Stomach (tissue), 9 donors: ENCODE results near the gene CENPN. TPM values are rescaled to one million over a fixed set of nuclear protein-coding genes. Genes with fewer than 3 reads are reported as not detected.

Experiments used
- DNase-seq, 2 donors: peaks; one replicate each; pipeline versions ENCODE4 v3.0.0 to v3.0.0-alpha.2; 2013 to 2019
- H3K27ac ChIP-seq, 5 donors: fragments of 200-600 bp in 4 of 5; sonication (generic) in 4 of 5; one replicate each; pipeline ENCODE4 v1.5.1; 2013 to 2019; ENCODE audit warnings: mild to moderate bottlenecking in 1 of 5, moderate library complexity in 1 of 5
- H3K27me3 ChIP-seq, 3 donors: fragments of 200-600 bp; sonication (generic); one replicate each; pipeline ENCODE4 v1.5.1; 2017 to 2019; ENCODE audit warnings: mixed run types in 1 of 3
- H3K36me3 ChIP-seq, 4 donors: fragments of 200-600 bp; sonication (generic); 1 replicate in 3 of 4; 2 replicates in 1 of 4; pipeline ENCODE4 v1.5.1; 2016 to 2019
- H3K4me1 ChIP-seq, 4 donors: fragments of 200-600 bp; sonication (generic); one replicate each; pipeline ENCODE4 v1.5.1; 2016 to 2019
- H3K4me3 ChIP-seq, 4 donors: fragments of 200-600 bp; sonication (generic) in 3 of 4; one replicate each; pipeline ENCODE4 v1.5.1; 2016 to 2019; ENCODE audit warnings: mild to moderate bottlenecking in 1 of 4
- H3K9me3 ChIP-seq, 4 donors: fragments of 200-600 bp; sonication (generic); one replicate each; pipeline ENCODE4 v1.5.1; 2016 to 2019
- EP300 ChIP-seq: sonication (generic); formaldehyde crosslinking; IDR thresholded peaks from one replicate; pipeline ENCODE4 v1.6.1; 2017; ENCODE audit warnings: antibody characterized with exemption
- POLR2A ChIP-seq, 4 donors: fragments of 450-650 bp; IDR thresholded peaks; one replicate each; pipeline ENCODE4 v1.6.1; 2016; ENCODE audit warnings: antibody characterized with exemption in 4 of 4, control low read depth in 2 of 4, mild to moderate bottlenecking in 1 of 4, moderate library complexity in 1 of 4
- POLR2AphosphoS5 ChIP-seq, 3 donors: sonication (generic); formaldehyde crosslinking; IDR thresholded peaks; one replicate each; pipeline ENCODE4 v1.6.1; 2016; ENCODE audit warnings: antibody characterized with exemption in 3 of 3
- WGBS, 5 donors: extraction: QIAGEN DNeasy Blood & Tissue Kit in 3 of 5; methylation state at CpG; one replicate each; pipeline versions ENCODE4 v1.1.5 to v1.1.7; 2013 to 2018; 5-methylcytosine and 5-hydroxymethylcytosine counted together
- intact Hi-C: fragments of 100-400 bp; cut with DNase I; formaldehyde crosslinking; loops from one replicate; pipeline ENCODE4 v1.15.1; 2023; ENCODE audit warnings: low total_unique reads
- polyA plus RNA-seq, 3 donors: library from polyadenylated mRNA; stranded (reverse); fragments of 200-250 nt; gene quantifications; one replicate each; pipeline ENCODE4 v1.2.3, GENCODE V29; 2013
- total RNA-seq, 5 donors: library from RNA; depleted of rRNA; stranded (reverse); fragments of >200 nt; gene quantifications; one replicate each; pipeline versions ENCODE4 v1.1.0 to v1.2.3, GENCODE V29; 2014 to 2016
- TF ChIP-seq, protein P1 (sequence below), 7 experiments: fragments of 450-650 bp in 4 of 7; fragments of 200-600 bp in 3 of 7; sonication (generic) in 3 of 7; IDR thresholded peaks; one replicate each; pipeline ENCODE4 v1.5.1; 2016 to 2019; ENCODE audit warnings: antibody characterized with exemption in 7 of 7, control low read depth in 2 of 7, mild to moderate bottlenecking in 1 of 7
- donor health status: healthy with polysubstance abuse.
- donor health status: Bipolar disorder and iron deficiency.
- donor health status: healthy.

Gene CENPN
- total and polyA plus RNA-seq, 8 donors = 1.8 to 20.0 (median 13.2) TPM; not detected in 1

DNA sequence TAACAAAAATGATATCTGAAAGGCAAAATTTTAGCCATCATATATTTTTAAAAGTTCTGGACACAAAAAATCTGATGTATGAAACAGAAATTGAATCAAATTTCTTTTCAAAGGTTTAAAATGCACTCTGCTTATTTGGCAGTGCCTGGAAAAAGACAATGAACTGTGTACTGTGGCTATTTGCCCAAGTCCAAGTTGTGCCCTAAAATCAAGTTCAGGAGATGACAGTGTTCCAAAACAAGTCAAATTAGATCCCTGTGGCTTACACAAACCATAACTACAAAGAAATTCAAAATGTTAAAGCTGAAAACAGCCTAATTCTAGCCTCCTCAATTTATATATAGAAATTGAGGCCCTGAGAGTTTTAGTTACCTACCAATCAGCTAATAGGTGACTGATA is 25.9 kb upstream of the CENPN start:
- Histone ChIP-seq H3K4me1 (peaks cover 0 to 19% (median 5%) of the 10 kb centered on the region in 4 donors), H3K9me3 (no peaks in the 10 kb centered on the region), H3K27me3 (no peaks in the 10 kb centered on the region), H3K36me3 (peaks cover 10 to 31% (median 25%) of the 10 kb centered on the region in 4 donors), H3K4me3 (no peak overlapping the region), H3K27ac (no peak overlapping the region)
- TF ChIP-seq, protein P1, sequence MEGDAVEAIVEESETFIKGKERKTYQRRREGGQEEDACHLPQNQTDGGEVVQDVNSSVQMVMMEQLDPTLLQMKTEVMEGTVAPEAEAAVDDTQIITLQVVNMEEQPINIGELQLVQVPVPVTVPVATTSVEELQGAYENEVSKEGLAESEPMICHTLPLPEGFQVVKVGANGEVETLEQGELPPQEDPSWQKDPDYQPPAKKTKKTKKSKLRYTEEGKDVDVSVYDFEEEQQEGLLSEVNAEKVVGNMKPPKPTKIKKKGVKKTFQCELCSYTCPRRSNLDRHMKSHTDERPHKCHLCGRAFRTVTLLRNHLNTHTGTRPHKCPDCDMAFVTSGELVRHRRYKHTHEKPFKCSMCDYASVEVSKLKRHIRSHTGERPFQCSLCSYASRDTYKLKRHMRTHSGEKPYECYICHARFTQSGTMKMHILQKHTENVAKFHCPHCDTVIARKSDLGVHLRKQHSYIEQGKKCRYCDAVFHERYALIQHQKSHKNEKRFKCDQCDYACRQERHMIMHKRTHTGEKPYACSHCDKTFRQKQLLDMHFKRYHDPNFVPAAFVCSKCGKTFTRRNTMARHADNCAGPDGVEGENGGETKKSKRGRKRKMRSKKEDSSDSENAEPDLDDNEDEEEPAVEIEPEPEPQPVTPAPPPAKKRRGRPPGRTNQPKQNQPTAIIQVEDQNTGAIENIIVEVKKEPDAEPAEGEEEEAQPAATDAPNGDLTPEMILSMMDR (IDR thresholded peaks at IDR 0.05) = no peak
- TF ChIP-seq POLR2AphosphoS5 (IDR thresholded peaks at IDR 0.05) = no peak
- TF ChIP-seq EP300 = no peak
- TF ChIP-seq POLR2A (IDR thresholded peaks at IDR 0.05) = no peak
- no peak for DNase-seq
- intact Hi-C loops = no loop called here

GRCh38 chr16:80982646-80983045 is 24.4 kb upstream of the CENPN start:
- TF ChIP-seq POLR2A (IDR thresholded peaks at IDR 0.05) = no peak
- TF ChIP-seq, protein P1 (IDR thresholded peaks at IDR 0.05) = no peak
- no peak for TF ChIP-seq EP300
- TF ChIP-seq POLR2AphosphoS5 (IDR thresholded peaks at IDR 0.05) = no peak
- Histone ChIP-seq H3K36me3 (peaks cover 10 to 25% (median 24%) of the 10 kb centered on the region in 4 donors), H3K27me3 (no peaks in the 10 kb centered on the region), H3K27ac (no peak overlapping the region), H3K4me3 (no peak overlapping the region), H3K9me3 (no peaks in the 10 kb centered on the region), H3K4me1 (peaks cover 0 to 30% (median 15%) of the 10 kb centered on the region in 4 donors)
- WGBS, 5 donors = 72 to 74% (median 73%) methylated on average over 4 of the region's 4 CpGs
- no peak for DNase-seq
- intact Hi-C loops = no loop called here

- H3K9me3 ChIP-seq = no peaks in the 10 kb centered on the region
- intact Hi-C loops = no loop called here
- H3K36me3 ChIP-seq = peaks cover 6 to 10% (median 8%) of the 10 kb centered on the region in 4 donors
- H3K27ac ChIP-seq = no peak overlapping the region
- peaks cover 0 to 33% (median 19%) of the 10 kb centered on the region in 4 donors for H3K4me1 ChIP-seq
- 82 to 92% (median 89%) methylated on average over 6 of the region's 6 CpGs for WGBS, 5 donors
- TF ChIP-seq, protein P1 (IDR thresholded peaks at IDR 0.05) = no peak
- no peak for TF ChIP-seq POLR2A (IDR thresholded peaks at IDR 0.05)
- TF ChIP-seq POLR2AphosphoS5 (IDR thresholded peaks at IDR 0.05) = no peak
- no peak for TF ChIP-seq EP300
- no peak overlapping the region for H3K4me3 ChIP-seq
- peak in 1 of 2 donors; percentile 9 for DNase-seq
- H3K27me3 ChIP-seq = no peaks in the 10 kb centered on the region
Measured at GRCh38 chr16:80984124-80984892, 22.7 kb upstream of the CENPN start.

DNA sequence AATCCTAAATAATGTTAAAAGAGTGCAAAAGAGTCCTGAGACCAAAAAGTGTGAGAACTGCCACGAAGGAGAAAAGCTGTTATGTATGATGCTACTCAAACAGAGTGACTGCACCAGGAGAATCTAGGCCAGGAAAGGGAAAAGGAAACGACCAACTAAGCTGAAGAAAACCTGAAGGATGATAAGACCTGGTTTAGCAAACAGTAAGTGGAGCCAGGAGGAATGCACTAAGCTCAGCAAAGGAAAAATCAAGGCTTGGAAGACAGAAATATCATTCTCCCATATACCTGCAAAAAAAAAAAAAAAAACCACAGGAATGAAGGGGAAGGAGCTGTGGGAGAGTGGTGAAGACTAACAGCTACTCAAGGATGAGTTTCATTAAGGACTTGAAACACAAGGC is 21.4 kb upstream of the CENPN start:
- TF ChIP-seq POLR2A (IDR thresholded peaks at IDR 0.05) = no peak
- TF ChIP-seq, protein P1 (IDR thresholded peaks at IDR 0.05) = no peak
- TF ChIP-seq EP300 = no peak
- peak in 1 of 3 donors; percentile 14 for TF ChIP-seq POLR2AphosphoS5 (IDR thresholded peaks at IDR 0.05)
- peaks cover 0 to 39% (median 21%) of the 10 kb centered on the region in 4 donors for H3K4me1 ChIP-seq

More for the DNA sequence above, 21.4 kb upstream of the CENPN start:
- H3K27me3 ChIP-seq = no peaks in the 10 kb centered on the region
- peak overlapping the region in 3 of 5 donors; percentile 15 to 34 (median 17) for H3K27ac ChIP-seq
- intact Hi-C loops = no loop called here
- 19 to 43% (median 32%) methylated on average over 2 of the region's 2 CpGs for WGBS, 5 donors
- no peak overlapping the region for H3K4me3 ChIP-seq
- peaks cover 0 to 2% (median 0%) of the 10 kb centered on the region in 4 donors for H3K36me3 ChIP-seq
- no peak for DNase-seq
- H3K9me3 ChIP-seq = no peaks in the 10 kb centered on the region
